Stimulated activated CD8-positive, alpha-beta memory T cell treated with anti-CD3 and anti-CD28 coated beads, Interleukin-7, amount 100 ng/mL, for 4 hours (primary cell): ENCODE results near the gene CRYGS.
"Not testable (repeated sequence)": the region's sequence is repeated elsewhere in the genome, so short reads cannot be mapped to it uniquely, and the experiment has no call there.

ENCODE experiments used
- DNase-seq, 2 donors: peaks; one replicate each; pipeline ENCODE4 v3.0.0-alpha.2; 2020; ENCODE audit warnings: low read depth in 2 of 2

Gene CRYGS

GRCh38 chr3:186544281-186544680 lies at the start of gene CRYGS:
TSS of gene CRYGS (minus strand) at chr3:186544380. CDS start at chr3:186544326, 54 bp downstream.
- DNase-seq = no peak

- DNase-seq = no peak
Measured at GRCh38 chr3:186593862-186594261, 49.7 kb upstream of the CRYGS start.

- DNase-seq = no peak
Measured at GRCh38 chr3:186592682-186593081, 48.5 kb upstream of the CRYGS start.

GRCh38 chr3:186590580-186591295 lies 46.6 kb upstream of the CRYGS start:
- no peak for DNase-seq

- no peak for DNase-seq
Measured at GRCh38 chr3:186589856-186590579, 45.8 kb upstream of the CRYGS start.

- no peak for DNase-seq
Measured at GRCh38 chr3:186589121-186589520, 44.9 kb upstream of the CRYGS start.

GRCh38 chr3:186588632-186589031 lies 44.5 kb upstream of the CRYGS start:
- DNase-seq = no peak

GRCh38 chr3:186587183-186587582 lies 43.0 kb upstream of the CRYGS start:
- DNase-seq = no peak

- DNase-seq = not testable (repeated sequence)
Measured at GRCh38 chr3:186586245-186586644, 42.1 kb upstream of the CRYGS start.

GRCh38 chr3:186583831-186584230 lies 39.7 kb upstream of the CRYGS start:
- DNase-seq = no peak

GRCh38 chr3:186582541-186582940 lies 38.4 kb upstream of the CRYGS start:
- no peak for DNase-seq

GRCh38 chr3:186580785-186581184 lies 36.6 kb upstream of the CRYGS start:
- no peak for DNase-seq

GRCh38 chr3:186577521-186577920 lies 33.3 kb upstream of the CRYGS start:
- no peak for DNase-seq

- no peak for DNase-seq
Measured at GRCh38 chr3:186571644-186572013, 27.4 kb upstream of the CRYGS start.

- no peak for DNase-seq
Measured at GRCh38 chr3:186570941-186571643, 26.9 kb upstream of the CRYGS start.

- DNase-seq = peak; percentile 98 to 99
Measured at GRCh38 chr3:186570096-186570940, 26.1 kb upstream of the CRYGS start, which contains the start of gene DNAJB11. TSS of gene DNAJB11 (plus strand) at chr3:186570720. CDS start at chr3:186570898, 178 bp downstream.

GRCh38 chr3:186569779-186570095 lies 25.6 kb upstream of the CRYGS start:
- DNase-seq = no peak

- DNase-seq = not testable (repeated sequence)
Measured at GRCh38 chr3:186569361-186569760, 25.2 kb upstream of the CRYGS start.

GRCh38 chr3:186567072-186567921 lies 23.1 kb upstream of the CRYGS start, which contains the start of gene TBCCD1:
TSS of gene TBCCD1 (minus strand) at chr3:186567339. CDS start at chr3:186564329, 3,010 bp downstream.
- DNase-seq = peak; percentile 84 to 88

GRCh38 chr3:186566772-186567071 lies 22.5 kb upstream of the CRYGS start:
- no peak for DNase-seq

GRCh38 chr3:186564586-186564985 lies 20.4 kb upstream of the CRYGS start:
- DNase-seq = no peak
